Kidney (tissue), 14 donors: Measurements from ENCODE around the gene SLIT1. TPM values are rescaled to one million over a fixed set of nuclear protein-coding genes. Genes with fewer than 3 reads are reported as not detected.

ENCODE experiments used
- DNase-seq, 5 donors: peaks; one replicate each; pipeline ENCODE4 v3.0.0-alpha.2; 2013 to 2020
- FAIRE-seq: peaks from 2 replicates; lab custom pipeline; 2012; peaks lifted over from hg19 to GRCh38; lab: Jason Lieb, UNC
- H3K27ac ChIP-seq, 2 donors: one replicate each; pipeline ENCODE4 v1.7.0; 2013; ENCODE audit warnings: low read depth in 2 of 2, low read length in 2 of 2, inconsistent platforms in 1 of 2
- H3K27me3 ChIP-seq: one replicate; pipeline ENCODE4 v1.7.1; 2013; ENCODE audit warnings: low read length, inconsistent platforms; ENCODE audit not compliant: control insufficient read depth, insufficient read depth
- H3K36me3 ChIP-seq, 3 donors: one replicate each; pipeline versions ENCODE4 v1.7.0 to v1.7.1; 2013; ENCODE audit warnings: low read length in 3 of 3, control low read depth in 1 of 3, inconsistent platforms in 1 of 3; ENCODE audit not compliant: insufficient read depth in 3 of 3, control insufficient read depth in 2 of 3
- H3K4me1 ChIP-seq, 3 donors: one replicate each; pipeline versions ENCODE4 v1.7.0 to v1.7.1; 2013; ENCODE audit warnings: low read length in 3 of 3, inconsistent platforms in 1 of 3, low read depth in 1 of 3; ENCODE audit not compliant: control insufficient read depth in 2 of 3, insufficient read depth in 2 of 3
- H3K4me3 ChIP-seq, 3 donors: one replicate each; pipeline versions ENCODE4 v1.7.0 to v1.8.1; 2013; ENCODE audit warnings: low read length in 3 of 3, control low read depth in 1 of 3, inconsistent platforms in 1 of 3
- H3K9ac ChIP-seq, 3 donors: one replicate each; pipeline versions ENCODE4 v1.7.0 to v1.7.1; 2013; ENCODE audit warnings: low read length in 3 of 3, control low read depth in 1 of 3, inconsistent platforms in 1 of 3
- H3K9me3 ChIP-seq, 3 donors: one replicate each; pipeline versions ENCODE4 v1.7.0 to v1.7.1; 2013; ENCODE audit warnings: low read length in 3 of 3, control low read depth in 1 of 3, inconsistent platforms in 1 of 3; ENCODE audit not compliant: control insufficient read depth in 2 of 3, insufficient read depth in 1 of 3
- CTCF ChIP-seq: IDR thresholded peaks from 3 replicates; pipeline ENCODE4 v1.5.1; 2012; ENCODE audit warnings: mild to moderate bottlenecking, moderate library complexity, borderline replicate concordance; ENCODE audit not compliant: insufficient read depth; ENCODE audit errors: extremely low read depth
- intact Hi-C: fragments of 100-400 bp; cut with DNase I; formaldehyde crosslinking; loops from one replicate; pipeline ENCODE4 v1.11.1; 2022
- polyA plus RNA-seq: library from polyadenylated mRNA; stranded (reverse); fragments of 350-450 nt; fragmentation: Illumina TruSeq; extraction: RNeasy Lipid Tissue Mini Kit (QIAGEN cat#74804); gene quantifications from one replicate; pipeline ENCODE4 v1.2.3, GENCODE V29; 2014; ENCODE audit warnings: low read depth, low replicate concordance; ENCODE audit not compliant: insufficient read depth
- total RNA-seq: library from RNA; stranded (reverse); fragmentation: NEBNext Ultra II Directional; extraction: Animal tissue kit (Norgen Biotek cat#: 25700); gene quantifications from one replicate; pipeline ENCODE4 v1.2.1, GENCODE V29; 2021
- donor health status: control.
- donor health status: control.
- donor health status: control.
- donor health status: control.
- donor health status: control.
- donor health status: DM: yes; HTN: yes; CAD: no.
- donor health status: Normal renal cell carcinoma (clear cell type).

SLIT1 gene
- total and polyA plus RNA-seq, 2 donors from 2014 or later, result 0.06 to 0.35 TPM

- H3K9ac ChIP-seq, result no peak overlapping the region
- H3K36me3 ChIP-seq, result no peaks in the 10 kb centered on the region
- no peak for TF ChIP-seq CTCF
- DNase-seq (no peak), FAIRE-seq (no peak)
- intact Hi-C loops, result no loop called here
- H3K27me3 ChIP-seq, result no peaks in the 10 kb centered on the region
- no peaks in the 10 kb centered on the region for H3K4me1 ChIP-seq
- no peak overlapping the region for H3K4me3 ChIP-seq
- H3K9me3 ChIP-seq, result no peaks in the 10 kb centered on the region
- no peak overlapping the region for H3K27ac ChIP-seq
These were observed 139.2 kb downstream of the SLIT1 start for GRCh38 chr10:97046456-97047082.

- FAIRE-seq, result no peak
- no peaks in the 10 kb centered on the region for H3K27me3 ChIP-seq
- intact Hi-C loops, result no loop called here
These were observed 142.2 kb downstream of the SLIT1 start for GRCh38 chr10:97043563-97043855.

GRCh38 chr10:97042716-97043562 is 142.8 kb downstream of the SLIT1 start:
- H3K9ac ChIP-seq, result no peak overlapping the region
- peaks cover 0 to 1% (median 0%) of the 10 kb centered on the region in 3 donors for H3K4me1 ChIP-seq
- no peak for TF ChIP-seq CTCF
- no peak for DNase-seq
- no peaks in the 10 kb centered on the region for H3K36me3 ChIP-seq
- H3K27me3 ChIP-seq, result no peaks in the 10 kb centered on the region
- no peak overlapping the region for H3K4me3 ChIP-seq
- no peak for FAIRE-seq
- no peak overlapping the region for H3K27ac ChIP-seq
- H3K9me3 ChIP-seq, result no peaks in the 10 kb centered on the region
- intact Hi-C loops, result no loop called here

More at GRCh38 chr10:97043563-97043855, 142.2 kb downstream of the SLIT1 start:
- Histone ChIP-seq H3K27ac (no peak overlapping the region), H3K9ac (no peak overlapping the region), H3K4me1 (no peaks in the 10 kb centered on the region), H3K36me3 (no peaks in the 10 kb centered on the region), H3K4me3 (no peak overlapping the region), H3K9me3 (no peaks in the 10 kb centered on the region)
- no peak for TF ChIP-seq CTCF
- no peak for DNase-seq
